Vagina (tissue), 2 donors: ENCODE results near the gene TPX2. TPM values are rescaled to one million over a fixed set of nuclear protein-coding genes. Genes with fewer than 3 reads are reported as not detected.

Source experiments
- DNase-seq, 2 donors: peaks; one replicate each; pipeline ENCODE4 v3.0.0-alpha.2; 2017; ENCODE audit errors: extremely low spot score in 2 of 2
- H3K27ac ChIP-seq: fragments of 200-600 bp; sonication (generic); one replicate; pipeline ENCODE4 v1.5.1; 2019
- H3K27me3 ChIP-seq: fragments of 200-600 bp; sonication (generic); one replicate; pipeline ENCODE4 v1.5.1; 2019
- H3K36me3 ChIP-seq, 2 donors: fragments of 200-600 bp; sonication (generic); one replicate each; pipeline ENCODE4 v1.5.1; 2017 to 2019
- H3K4me1 ChIP-seq: fragments of 200-600 bp; sonication (generic); one replicate; pipeline ENCODE4 v1.5.1; 2019
- H3K4me3 ChIP-seq, 2 donors: fragments of 200-600 bp; sonication (generic); 1 replicate in 1 of 2; 2 replicates in 1 of 2; pipeline ENCODE4 v1.5.1; 2016 to 2019
- H3K9me3 ChIP-seq: fragments of 200-600 bp; sonication (generic); one replicate; pipeline ENCODE4 v1.5.1; 2019
- CTCF ChIP-seq, 3 experiments: fragments of 450-650 bp in 2 of 3; fragments of 200-600 bp in 1 of 3; sonication (generic) in 1 of 3; IDR thresholded peaks; one replicate each; pipeline ENCODE4 v1.5.1; 2017 to 2019; ENCODE audit warnings: antibody characterized with exemption in 3 of 3, mild to moderate bottlenecking in 2 of 3, moderate library complexity in 2 of 3
- POLR2A ChIP-seq, 2 donors: fragments of 450-650 bp; IDR thresholded peaks; one replicate each; pipeline ENCODE4 v1.6.1; 2017; ENCODE audit warnings: antibody characterized with exemption in 2 of 2, mild to moderate bottlenecking in 2 of 2, moderate library complexity in 2 of 2
- POLR2AphosphoS5 ChIP-seq, 2 donors: sonication (generic); formaldehyde crosslinking; IDR thresholded peaks; one replicate each; pipeline ENCODE4 v1.9.0; 2017; ENCODE audit warnings: antibody characterized with exemption in 2 of 2, mild to moderate bottlenecking in 2 of 2, low read depth in 1 of 2; ENCODE audit not compliant: insufficient read depth in 1 of 2
- intact Hi-C: fragments of 100-400 bp; cut with DNase I; formaldehyde crosslinking; loops from one replicate; pipeline ENCODE4 v1.15.1; 2023
- total RNA-seq: library from RNA; depleted of rRNA; stranded (reverse); fragments of >200 nt; gene quantifications from one replicate; pipeline ENCODE4 v1.2.3, GENCODE V29; 2016

Gene TPX2
- total RNA-seq, 1 donor from 2014 or later = 6.1 TPM

DNA sequence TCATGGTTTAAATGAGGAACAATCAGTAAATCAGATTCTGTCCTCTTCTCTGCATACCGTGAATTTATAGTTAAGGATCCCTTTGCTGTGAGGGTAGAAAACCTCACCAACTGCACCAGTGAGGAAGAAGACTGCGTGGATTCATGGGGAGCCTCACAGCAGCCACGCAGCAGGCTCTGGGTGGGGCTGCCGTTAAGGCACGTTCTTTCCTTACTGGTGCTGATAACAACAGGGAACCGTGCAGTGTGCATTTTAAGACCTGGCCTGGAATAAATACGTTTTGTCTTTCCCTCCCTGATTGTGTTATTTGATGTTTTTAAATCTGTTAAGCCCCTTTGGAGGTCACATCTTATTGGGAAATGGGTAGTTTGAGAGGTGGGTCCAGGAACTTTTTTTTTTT, 62.4 kb downstream of the TPX2 start:
- no peak overlapping the region for H3K27ac ChIP-seq
- intact Hi-C loops = no loop called here
- no peaks in the 10 kb centered on the region for H3K4me1 ChIP-seq
- no peaks in the 10 kb centered on the region for H3K36me3 ChIP-seq
- DNase-seq = no peak
- no peak overlapping the region for H3K4me3 ChIP-seq
- TF ChIP-seq POLR2A (IDR thresholded peaks at IDR 0.05) (no peak), CTCF (IDR thresholded peaks at IDR 0.05) (no peak), POLR2AphosphoS5 (IDR thresholded peaks at IDR 0.05; ENCODE audit: insufficient read depth in 1 of 2, low read depth in 1 of 2) (no peak)
- H3K27me3 ChIP-seq = no peaks in the 10 kb centered on the region
- no peaks in the 10 kb centered on the region for H3K9me3 ChIP-seq

DNA sequence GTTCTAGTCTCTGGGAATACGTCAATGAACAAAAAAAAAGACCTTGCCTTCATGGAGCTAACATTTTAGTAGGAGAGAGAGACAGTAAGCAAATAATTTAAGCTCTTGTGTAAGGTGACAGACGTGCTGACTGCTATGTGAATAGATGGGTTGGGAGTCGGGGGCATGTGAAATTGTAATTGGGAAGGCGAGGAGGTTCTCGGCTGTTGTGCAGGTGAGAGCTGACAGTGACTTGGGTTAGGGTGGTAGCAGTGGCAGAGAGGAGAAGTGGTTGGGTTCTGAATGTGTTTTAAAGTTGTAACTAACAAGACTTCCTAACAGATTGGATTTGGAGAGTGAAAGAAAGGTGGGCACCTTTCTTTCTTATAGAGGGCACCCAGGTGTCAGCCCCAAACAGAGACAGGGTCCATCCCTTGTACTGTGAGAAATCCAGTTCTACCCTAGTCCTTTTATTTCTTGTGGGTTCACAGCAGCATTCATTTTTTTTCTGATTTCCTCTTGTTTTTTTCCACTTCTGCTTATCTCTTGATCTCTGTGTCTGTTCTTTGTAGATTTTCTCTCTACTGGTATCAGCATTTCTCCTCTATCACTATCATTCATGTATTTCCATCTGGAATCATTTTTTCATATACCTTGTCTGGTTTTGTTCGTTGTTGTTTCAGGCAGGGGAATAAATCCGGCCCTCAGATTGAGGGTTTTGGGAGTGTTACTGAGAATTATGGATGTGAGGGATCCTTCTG, 64.6 kb downstream of the TPX2 start:
- H3K4me3 ChIP-seq = no peak overlapping the region
- H3K27ac ChIP-seq = no peak overlapping the region
- intact Hi-C loops = no loop called here
- no peak for DNase-seq
- TF ChIP-seq POLR2AphosphoS5 (IDR thresholded peaks at IDR 0.05; ENCODE audit: insufficient read depth in 1 of 2, low read depth in 1 of 2) = no peak
- TF ChIP-seq POLR2A (IDR thresholded peaks at IDR 0.05) = no peak
- no peak for TF ChIP-seq CTCF (IDR thresholded peaks at IDR 0.05)
- no peaks in the 10 kb centered on the region for H3K36me3 ChIP-seq
- no peaks in the 10 kb centered on the region for H3K4me1 ChIP-seq
- H3K9me3 ChIP-seq = no peaks in the 10 kb centered on the region
- H3K27me3 ChIP-seq = no peaks in the 10 kb centered on the region

GRCh38 chr20:31806564-31807355, 67.7 kb downstream of the TPX2 start:
- TF ChIP-seq CTCF (IDR thresholded peaks at IDR 0.05) (no peak), POLR2A (IDR thresholded peaks at IDR 0.05) (no peak), POLR2AphosphoS5 (IDR thresholded peaks at IDR 0.05; ENCODE audit: insufficient read depth in 1 of 2, low read depth in 1 of 2) (no peak)
- Histone ChIP-seq H3K4me3 (no peak overlapping the region), H3K27me3 (no peaks in the 10 kb centered on the region), H3K4me1 (no peaks in the 10 kb centered on the region), H3K27ac (no peak overlapping the region), H3K9me3 (no peaks in the 10 kb centered on the region), H3K36me3 (no peaks in the 10 kb centered on the region)
- intact Hi-C loops = no loop called here
- no peak for DNase-seq

GRCh38 chr20:31808481-31808880, 69.4 kb downstream of the TPX2 start:
- no peaks in the 10 kb centered on the region for H3K36me3 ChIP-seq
- no peak for TF ChIP-seq POLR2AphosphoS5 (IDR thresholded peaks at IDR 0.05; ENCODE audit: insufficient read depth in 1 of 2, low read depth in 1 of 2)
- no peak for TF ChIP-seq CTCF (IDR thresholded peaks at IDR 0.05)
- TF ChIP-seq POLR2A (IDR thresholded peaks at IDR 0.05) = no peak
- no peak for DNase-seq
- intact Hi-C loops = no loop called here
- H3K27ac ChIP-seq = no peak overlapping the region
- H3K9me3 ChIP-seq = no peaks in the 10 kb centered on the region
- no peak overlapping the region for H3K4me3 ChIP-seq
- no peaks in the 10 kb centered on the region for H3K4me1 ChIP-seq
- H3K27me3 ChIP-seq = no peaks in the 10 kb centered on the region

DNA sequence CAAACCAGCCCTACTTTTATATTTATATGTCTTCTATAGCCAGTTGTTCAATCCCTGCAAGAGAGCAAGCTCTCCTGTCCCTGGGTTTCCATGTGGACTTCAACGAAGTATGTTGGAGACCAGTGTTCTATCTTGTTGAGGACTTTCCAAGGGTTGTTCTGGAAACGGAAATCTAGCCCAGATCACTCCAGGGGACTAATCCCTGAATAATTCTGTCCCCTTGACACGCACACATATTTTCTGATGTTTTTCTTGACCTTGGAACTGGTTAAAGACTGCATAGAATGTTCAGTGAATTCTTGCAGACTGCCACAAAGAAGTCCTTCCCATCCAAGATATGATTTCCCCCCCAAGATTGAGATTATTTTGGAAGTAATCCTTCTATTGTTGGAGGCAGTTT, 70.6 kb downstream of the TPX2 start:
- H3K4me3 ChIP-seq = no peak overlapping the region
- H3K9me3 ChIP-seq = no peaks in the 10 kb centered on the region
- H3K36me3 ChIP-seq = no peaks in the 10 kb centered on the region
- no peaks in the 10 kb centered on the region for H3K27me3 ChIP-seq
- no peaks in the 10 kb centered on the region for H3K4me1 ChIP-seq
- DNase-seq = no peak
- intact Hi-C loops = no loop called here
- TF ChIP-seq POLR2AphosphoS5 (IDR thresholded peaks at IDR 0.05; ENCODE audit: insufficient read depth in 1 of 2, low read depth in 1 of 2) (no peak), POLR2A (IDR thresholded peaks at IDR 0.05) (no peak), CTCF (IDR thresholded peaks at IDR 0.05) (no peak)
- no peak overlapping the region for H3K27ac ChIP-seq
